GM21723 (cell line): ENCODE measurements around the gene TNF.

Source experiments
- ATAC-seq: cut with Tn5 transposase; IDR thresholded peaks from one replicate; pipeline ENCODE4 v1.9.1; 2021; ENCODE audit warnings: mild to moderate bottlenecking, moderate library complexity; ENCODE audit not compliant: unreplicated experiment

Gene TNF

DNA sequence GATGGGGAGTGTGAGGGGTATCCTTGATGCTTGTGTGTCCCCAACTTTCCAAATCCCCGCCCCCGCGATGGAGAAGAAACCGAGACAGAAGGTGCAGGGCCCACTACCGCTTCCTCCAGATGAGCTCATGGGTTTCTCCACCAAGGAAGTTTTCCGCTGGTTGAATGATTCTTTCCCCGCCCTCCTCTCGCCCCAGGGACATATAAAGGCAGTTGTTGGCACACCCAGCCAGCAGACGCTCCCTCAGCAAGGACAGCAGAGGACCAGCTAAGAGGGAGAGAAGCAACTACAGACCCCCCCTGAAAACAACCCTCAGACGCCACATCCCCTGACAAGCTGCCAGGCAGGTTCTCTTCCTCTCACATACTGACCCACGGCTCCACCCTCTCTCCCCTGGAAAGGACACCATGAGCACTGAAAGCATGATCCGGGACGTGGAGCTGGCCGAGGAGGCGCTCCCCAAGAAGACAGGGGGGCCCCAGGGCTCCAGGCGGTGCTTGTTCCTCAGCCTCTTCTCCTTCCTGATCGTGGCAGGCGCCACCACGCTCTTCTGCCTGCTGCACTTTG, at the start of gene TNF:
TNF (plus strand) TSS at position 231 of the 567 bp plus-strand sequence; CDS start at position 408, 177 bp downstream.
- ATAC-seq = no peak

DNA sequence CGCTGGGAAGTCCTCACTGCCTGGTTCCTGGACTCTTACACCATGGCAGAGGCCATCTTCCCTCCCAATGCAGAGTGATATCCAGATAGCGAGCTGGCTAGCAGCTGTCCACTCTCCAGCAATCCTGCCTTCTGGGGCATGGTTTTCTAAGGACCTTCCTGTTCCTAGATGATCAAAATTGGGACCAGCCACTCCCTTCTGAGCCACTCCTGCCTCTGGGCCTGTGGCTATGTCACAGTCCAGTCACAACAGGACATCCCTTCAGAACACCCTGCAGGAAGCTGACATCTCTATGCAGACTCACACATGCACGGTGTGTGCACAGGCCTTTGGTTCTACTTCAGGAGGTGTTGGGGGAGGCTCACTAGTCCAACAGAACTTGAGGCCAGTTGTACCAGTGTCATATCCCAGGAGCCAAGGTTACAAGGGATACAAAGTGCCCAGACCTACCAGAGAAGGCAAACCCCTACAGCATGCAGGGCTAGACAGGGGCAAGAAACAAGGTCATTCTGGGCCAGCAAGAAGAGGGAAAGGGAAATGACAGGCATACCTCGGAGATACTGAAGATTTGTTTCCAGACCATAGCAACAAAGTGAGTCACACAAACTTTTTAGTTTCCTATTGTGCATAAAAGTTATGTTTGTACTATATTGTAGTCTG, 49.3 kb upstream of the TNF start:
- no peak for ATAC-seq

DNA sequence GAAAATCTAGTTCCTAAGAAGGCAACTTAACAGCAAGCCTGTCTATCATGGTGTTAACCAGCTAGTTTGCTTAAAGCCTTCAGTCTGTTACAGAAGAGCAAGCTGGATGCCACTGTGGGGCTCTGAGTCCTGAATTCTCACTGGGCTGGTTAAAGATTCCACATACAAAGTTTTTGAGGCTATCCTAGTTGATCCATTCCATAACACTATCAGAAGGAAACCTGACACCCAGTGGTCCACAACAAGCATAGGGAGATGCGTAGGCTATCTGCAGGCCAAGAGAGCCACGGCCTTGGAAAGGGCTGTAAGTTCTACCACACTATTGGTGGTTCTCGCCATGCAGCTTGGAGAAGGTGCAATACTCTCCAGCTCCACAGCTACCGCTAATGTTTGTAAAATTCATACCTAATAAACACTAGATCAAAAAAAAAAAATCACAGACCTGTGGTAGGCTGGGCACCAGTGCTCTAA, 47.0 kb upstream of the TNF start:
- no peak for ATAC-seq

DNA sequence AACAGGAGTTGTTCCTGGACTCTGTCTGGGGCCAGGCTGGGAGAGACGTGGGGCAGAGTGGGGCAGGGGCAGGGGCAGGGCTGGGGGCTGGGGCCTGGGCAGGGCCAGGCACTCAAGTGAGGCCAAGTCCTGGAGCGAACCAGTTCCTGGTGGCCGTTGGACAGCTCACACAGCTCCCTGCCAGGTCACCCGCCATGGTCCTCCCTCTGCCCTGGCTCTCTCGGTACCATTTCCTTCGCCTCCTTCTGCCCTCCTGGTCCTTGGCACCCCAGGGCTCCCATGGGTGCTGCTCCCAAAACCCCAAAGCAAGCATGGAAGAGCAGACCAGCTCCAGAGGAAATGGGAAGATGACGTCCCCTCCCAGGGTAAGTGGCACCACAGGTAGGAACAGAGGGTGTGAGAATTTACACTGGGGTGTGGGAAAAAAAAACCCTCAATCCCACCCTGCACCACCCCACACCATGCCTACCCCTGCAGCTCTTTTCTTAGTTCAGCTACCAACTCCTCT, 46.5 kb upstream of the TNF start, which contains the start of gene MCCD1:
MCCD1 (plus strand) TSS at position 142 of the 508 bp plus-strand sequence; CDS start at position 195, 53 bp downstream.
- no peak for ATAC-seq

DNA sequence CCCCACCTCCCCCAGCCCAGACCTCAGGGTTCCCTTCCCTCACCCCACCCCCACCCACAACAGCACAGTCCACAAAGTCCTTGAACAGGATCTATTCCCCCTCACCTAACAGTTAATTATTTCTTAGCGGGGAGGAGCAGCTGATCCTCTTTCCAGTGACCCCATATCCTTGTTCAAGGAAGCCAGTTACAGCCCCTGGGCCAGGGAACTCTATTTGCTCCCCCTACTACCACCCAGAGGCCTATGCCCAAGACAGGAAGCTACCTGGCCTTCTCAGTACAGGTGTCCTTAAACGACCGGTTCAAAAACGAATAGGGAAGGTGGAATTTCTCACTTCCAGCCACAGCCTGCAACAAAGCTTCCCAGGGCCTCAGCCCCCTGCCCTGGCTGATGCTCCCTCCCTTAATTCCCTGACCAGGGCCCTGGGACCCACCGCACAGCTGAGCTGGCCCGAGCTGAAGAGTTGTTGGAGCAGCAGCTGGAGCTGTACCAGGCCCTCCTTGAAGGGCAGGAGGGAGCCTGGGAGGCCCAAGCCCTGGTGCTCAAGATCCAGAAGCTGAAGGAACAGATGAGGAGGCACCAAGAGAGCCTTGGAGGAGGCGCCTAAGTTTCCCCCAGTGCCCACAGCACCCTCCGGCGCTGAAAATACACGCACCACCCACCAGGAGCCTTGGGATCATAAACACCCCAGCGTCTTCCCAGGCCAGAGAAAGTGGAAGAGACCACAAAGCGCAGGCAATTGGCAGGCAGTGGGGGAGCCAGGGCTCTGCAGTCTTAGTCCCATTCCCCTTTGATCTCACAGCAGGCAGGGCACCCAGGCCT, 45.8 kb upstream of the TNF start:
- ATAC-seq = no peak

DNA sequence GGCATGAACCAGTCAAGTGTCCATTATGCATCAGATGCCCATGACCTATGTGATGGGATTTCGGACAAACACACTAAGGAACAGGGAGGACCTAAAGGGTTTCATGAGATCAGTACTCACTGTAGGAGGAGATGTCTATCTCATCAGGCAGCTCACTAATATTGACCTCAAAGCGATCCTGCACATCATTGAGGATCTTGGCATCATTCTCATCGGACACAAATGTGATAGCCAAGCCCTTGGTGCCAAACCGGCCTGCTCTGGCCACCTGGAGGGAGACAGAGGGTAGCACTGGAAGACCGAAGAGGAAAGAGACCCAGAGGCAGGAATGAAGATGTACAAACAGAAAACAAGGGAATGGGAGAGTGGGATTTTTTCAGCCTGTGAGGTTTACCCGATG, 44.7 kb upstream of the TNF start:
- no peak for ATAC-seq

DNA sequence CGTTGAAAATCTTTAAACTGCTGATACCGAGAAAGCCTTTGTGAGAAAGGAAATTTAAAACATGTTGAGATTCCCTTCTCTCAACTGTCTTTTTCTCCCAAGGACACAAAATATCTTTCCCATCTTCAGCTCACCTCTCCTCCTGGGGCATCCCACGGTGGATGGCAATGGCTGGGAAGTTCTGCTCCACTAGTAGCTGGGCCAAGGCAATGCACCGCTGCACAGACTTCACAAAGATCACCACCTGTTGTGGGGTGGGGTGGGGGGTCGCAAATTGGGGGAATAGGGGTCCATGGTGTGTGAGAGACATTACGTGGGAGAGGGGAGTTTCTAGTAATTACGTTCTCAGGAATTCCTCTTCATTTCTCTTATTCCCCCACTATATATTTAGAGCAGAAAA, 44.2 kb upstream of the TNF start:
- no peak for ATAC-seq

DNA sequence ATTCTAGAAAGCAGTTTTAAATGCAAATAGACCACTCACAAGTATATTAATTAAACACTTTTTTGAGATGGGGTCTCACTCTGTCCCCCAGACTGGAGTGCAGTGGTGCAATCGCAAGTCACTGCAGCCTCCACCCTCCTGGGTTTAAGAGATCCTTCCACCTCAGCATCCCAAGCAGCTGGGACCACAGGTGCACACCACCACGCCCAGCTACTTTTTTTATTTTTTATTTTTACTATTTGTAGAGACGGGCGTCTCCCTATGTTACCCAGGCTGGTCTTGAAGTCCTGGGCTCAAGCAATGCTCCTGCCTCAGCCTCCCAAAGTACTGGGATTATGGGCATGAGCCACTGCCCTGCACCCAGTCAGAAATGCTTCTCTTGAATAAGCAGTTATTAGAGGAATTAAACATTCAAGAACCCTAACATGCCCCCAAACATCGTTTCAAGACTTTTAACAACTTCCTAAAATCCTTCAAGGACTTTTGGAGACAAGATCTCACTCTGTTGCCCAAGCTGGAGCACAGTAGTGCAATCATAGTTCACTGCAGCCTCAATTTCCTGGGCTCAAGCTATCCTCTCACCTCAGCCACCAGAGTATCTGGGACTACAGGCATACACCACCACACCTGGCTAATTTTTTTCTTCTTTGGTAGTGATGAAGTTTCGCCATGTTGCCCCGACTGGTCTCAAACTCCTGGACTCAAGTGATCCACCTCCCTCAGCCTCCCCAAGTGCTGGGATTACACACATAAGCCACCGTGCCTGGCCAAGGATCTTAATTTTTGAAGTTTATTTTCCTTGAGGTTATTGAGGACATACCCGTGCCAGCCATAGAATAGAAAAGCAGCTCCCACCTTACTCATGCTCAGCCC, 43.4 kb upstream of the TNF start:
- no peak for ATAC-seq

DNA sequence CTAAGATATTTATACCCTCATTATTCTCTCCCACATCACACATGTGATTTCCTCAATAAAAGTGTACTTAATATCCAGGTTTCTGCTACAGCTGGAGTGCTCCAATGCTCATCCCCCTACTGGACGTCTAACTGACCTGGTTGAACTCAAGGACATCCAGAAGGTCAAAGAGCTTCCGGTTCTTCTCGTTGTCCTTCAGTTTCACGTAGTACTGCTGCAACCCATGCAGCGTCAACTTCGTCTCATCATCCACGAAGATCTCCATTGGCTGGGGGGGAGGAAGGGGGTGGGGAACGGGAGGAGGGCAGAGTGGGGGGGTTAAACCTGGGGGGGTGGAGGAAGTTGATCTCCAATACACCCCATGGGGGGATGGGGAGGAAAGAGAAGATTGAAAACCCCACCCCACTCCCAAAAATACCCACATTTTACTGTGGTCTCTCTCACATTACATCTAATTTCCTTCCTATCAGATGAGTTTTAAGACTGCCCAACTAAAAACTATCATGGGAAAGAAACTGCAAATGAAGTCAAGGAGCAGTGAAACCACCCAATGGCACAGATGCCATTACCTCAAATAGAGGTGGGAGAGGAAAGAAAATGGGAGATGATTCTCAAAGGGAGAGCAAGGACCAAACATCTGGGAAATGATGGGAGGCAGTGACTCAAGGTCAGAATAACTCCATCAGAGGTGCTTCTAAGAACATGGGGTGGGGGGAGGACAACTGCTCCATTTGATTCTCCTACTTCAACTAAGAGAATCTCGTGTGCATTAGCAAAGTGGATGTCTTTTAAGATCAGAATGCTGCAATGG, 42.5 kb upstream of the TNF start:
- no peak for ATAC-seq

DNA sequence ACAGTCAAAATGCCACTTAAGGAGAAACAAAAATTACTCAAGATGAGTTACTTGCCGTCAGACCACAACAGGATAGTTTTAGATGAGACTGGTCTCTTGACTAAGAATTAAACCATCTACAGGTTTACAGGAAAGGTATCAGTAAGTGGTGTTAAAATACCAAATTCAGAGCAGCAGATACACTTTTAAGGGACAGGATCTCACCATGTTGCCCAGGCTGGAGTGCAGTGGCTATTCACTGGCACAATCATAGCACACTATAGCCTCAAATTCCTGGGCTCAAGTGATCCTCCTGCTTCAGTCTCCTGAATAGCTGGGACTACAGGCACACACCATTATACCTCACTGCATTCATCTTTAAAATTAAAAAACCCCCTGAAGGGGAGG, 41.9 kb upstream of the TNF start:
- ATAC-seq = no peak

DNA sequence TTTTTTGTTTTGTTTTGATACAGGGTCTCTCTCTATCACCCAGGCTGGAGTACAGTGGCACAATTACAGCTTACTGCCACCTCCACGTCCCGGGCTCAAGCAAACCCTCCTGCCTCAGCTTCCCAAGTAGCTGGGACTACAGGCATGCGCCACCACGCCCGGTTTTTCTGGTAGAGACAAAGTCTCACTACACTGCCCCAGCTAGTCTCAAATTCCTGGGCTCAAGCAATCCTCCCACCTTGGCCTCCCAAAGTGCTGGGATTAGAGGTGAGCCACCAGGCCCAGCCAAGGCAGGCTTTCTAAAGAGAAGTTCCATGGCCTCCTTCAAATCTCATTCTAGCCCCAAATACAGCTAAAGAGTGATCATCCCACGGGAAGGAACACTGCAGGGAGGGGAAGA, 41.4 kb upstream of the TNF start:
- ATAC-seq = no peak

DNA sequence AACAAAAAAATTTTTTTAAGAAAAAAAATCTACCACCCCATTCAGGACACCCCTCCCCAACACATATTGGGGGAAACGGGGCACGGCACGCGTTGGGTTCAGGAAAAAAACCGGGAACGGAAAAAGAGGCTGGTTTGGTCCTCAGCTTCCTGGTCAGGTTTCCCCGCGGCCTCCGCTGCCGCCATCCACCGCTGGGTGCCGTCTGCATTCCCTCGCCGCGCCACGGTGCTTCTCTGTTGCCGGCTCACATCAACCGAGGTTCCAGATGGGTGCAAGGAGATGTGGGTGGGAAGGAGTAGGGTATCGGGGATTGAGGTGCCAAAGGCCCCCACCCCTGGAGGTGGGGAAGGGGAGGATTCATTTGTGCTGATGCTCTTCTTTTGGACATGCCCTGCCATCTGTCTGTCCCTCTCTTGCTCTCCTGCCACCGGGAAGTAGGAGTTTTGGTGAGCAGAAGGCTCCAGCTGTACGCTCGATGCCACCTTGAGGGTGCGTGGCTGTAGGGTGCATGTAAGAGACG, 40.8 kb upstream of the TNF start:
- no peak for ATAC-seq

DNA sequence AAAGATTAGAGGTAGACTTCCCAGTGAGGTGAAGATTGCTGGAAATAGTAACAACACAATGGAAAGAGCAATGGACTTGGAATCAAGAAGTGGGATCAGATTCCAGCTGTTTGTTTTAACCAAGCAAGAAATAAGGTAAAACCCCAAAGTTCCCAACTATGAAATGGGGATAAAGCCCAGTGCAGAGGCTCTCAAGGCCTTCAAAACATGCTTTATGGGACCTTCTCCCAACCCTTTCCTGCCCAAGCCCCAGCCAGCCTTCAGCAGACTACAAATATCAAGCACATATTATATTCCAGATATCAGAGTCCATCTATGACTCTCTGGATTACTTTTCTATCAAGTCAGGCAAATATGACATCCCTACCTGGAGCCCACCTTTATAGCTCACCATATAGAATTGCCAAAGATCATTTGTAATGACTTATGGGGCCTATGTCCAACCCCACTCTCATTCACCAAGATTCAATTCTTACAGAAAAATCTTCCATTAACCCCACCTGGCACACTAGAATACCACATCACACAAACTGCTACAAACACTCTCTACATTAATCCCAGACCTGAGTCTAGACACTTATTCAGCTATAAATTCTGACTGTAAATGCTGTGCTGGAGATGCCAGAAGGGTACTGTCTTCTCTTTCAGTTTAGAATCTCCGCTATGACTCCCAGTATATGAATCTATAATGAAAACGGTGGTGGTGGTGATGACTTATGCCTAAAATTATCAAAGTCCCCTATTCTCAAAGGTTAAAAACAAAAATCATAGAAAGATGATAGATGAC, 39.6 kb upstream of the TNF start:
- ATAC-seq = no peak

DNA sequence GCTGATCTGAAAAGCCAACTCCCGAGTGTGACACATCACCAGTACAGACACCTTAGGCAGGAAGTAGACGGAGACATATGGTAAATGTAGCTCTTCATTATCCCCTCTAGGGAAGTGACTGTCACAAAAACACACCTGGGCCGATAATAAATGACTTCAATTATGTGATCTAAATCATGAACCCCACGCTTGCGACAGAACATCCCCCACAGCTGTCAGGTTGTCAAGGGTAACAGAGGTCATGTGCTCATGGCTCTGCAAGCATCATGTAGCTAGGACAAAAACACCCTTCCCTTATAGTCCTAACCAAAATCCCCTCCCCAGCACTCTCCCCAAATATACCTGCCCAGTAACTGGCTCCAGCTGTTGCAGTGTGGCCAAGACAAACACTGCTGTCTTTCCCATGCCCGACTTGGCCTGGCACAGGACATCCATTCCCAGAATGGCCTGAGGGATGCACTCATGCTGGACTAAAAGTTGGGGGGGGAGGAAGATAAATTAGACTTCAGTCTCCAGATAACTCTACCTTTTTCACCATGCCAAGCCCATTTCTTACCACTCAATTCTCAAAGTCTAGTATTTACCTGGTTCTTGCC, 36.5 kb upstream of the TNF start:
- ATAC-seq = no peak

DNA sequence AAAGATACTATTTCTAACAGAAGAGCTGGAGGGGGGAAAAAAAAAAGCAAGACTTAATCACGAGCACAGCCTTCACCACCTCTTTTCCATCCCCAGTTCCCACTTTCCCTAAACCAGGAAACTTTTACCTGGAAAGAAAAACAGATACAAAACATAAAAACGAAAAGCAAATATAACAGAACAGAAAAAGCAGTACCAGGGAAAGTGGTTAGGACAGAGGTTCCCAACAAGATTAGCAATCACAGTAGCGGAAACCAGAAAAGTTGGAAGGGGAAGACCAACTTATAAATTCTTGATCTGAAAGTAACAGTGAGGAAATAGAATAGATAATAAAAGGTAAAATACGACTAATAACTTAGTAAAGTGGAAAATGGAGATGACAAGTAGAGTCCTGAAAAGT, 34.7 kb upstream of the TNF start:
- no peak for ATAC-seq

DNA sequence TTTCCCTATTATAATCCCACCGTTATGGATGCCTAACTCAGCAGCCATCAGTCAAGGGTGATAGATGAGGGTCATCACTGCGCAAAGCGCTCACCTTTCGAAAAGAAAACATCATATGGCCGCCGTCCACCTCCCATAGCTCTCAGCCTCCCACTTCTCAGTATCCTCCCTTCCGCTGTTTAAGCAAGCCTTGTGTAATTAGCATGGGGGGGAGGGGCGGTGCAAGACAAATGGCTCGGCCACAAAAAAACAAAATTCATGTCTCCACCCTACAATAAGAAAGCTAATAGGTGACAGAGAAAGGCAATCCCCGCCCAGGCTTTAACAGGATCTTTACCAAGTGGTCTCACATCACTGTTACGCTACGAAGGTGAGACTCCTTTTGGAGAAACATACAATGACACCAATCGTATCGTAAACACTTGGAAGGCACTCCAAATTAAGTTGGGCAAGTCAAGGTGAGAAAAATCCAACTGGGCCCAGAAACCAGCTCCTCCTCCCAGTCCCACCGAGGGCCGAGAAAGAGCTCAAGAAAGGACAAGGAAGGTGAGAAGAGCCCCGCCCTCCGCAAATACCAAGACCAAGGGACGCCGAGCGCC, 34.2 kb upstream of the TNF start:
- no peak for ATAC-seq

DNA sequence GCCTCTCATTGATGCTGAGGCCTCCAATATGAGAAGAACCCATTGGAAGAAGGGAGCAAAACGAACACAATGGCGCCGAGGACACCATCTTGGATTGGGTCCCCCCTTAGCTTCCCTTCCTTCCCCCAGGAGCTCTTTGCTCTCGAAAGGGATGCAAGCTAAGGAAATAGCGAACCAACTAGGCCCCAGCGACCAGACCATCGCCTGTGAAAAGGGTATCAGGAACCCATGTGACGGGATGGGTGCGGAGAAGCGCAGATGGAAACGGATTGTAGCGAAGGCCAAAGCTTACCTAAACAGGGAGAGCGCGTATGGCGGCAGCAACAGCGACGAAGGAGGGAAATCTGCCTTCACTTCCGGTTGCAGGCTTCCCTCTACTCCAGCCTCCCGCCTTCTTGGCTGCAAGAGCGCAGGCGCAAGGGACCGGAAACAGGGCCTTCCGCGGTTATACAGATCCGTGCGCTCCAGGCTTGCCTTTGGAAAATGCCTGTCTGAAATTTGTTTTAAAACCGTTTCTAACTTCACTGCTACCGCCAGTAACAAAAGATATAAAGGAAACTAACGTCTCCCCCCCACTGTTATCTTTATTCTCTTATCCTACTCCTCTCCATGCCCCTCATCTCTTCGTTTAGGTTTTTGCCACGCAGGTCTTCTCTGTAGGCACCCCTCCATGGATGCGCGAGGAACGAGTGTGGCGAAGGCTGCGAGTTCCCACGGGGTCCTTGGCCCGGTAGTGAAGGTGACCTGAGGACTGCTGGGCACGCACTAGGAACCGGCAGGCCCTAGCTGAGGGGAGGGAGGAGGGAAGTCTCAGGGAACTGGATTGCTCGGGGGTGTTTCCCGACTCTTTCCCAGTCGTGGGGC, 33.5 kb upstream of the TNF start, which contains the start of gene DDX39B:
DDX39B (minus strand) TSS at position 346 of the 864 bp plus-strand sequence. CDS start 1,471 bp downstream, outside the sequence.
- peak; percentile 73 for ATAC-seq
